NOMO-1 (cell line): ENCODE data around the gene ABHD14A.

Source experiments
- DNase-seq, 2 experiments: peaks; one replicate each; lab custom pipeline; 2025; ENCODE audit not compliant: unreplicated experiment in 2 of 2; lab: John Stamatoyannopoulos, UW

The ABHD14A gene

GRCh38 chr3:52013802-52014598 is 39.1 kb downstream of the ABHD14A start:
- no peak for DNase-seq

- no peak for DNase-seq
Observed at GRCh38 chr3:52014613-52015012, 39.7 kb downstream of the ABHD14A start.

GRCh38 chr3:52015438-52016228 is 40.8 kb downstream of the ABHD14A start:
- no peak for DNase-seq

GRCh38 chr3:52017586-52017985 is 42.7 kb downstream of the ABHD14A start:
- no peak for DNase-seq

GRCh38 chr3:52018319-52019000 is 43.6 kb downstream of the ABHD14A start:
- DNase-seq, result no peak

GRCh38 chr3:52019352-52020080 is 44.7 kb downstream of the ABHD14A start:
- no peak for DNase-seq

- DNase-seq, result no peak
Observed at GRCh38 chr3:52020796-52021195, 45.9 kb downstream of the ABHD14A start.

- DNase-seq, result no peak
Observed at GRCh38 chr3:52021489-52022268, 46.8 kb downstream of the ABHD14A start.

- DNase-seq, result no peak
Observed at GRCh38 chr3:52022323-52023100, 47.6 kb downstream of the ABHD14A start.

GRCh38 chr3:52023101-52023770 is 48.4 kb downstream of the ABHD14A start:
- no peak for DNase-seq

GRCh38 chr3:52023860-52024764 is 49.2 kb downstream of the ABHD14A start:
- DNase-seq, result no peak

GRCh38 chr3:52024765-52025452 is 50.0 kb downstream of the ABHD14A start:
- DNase-seq, result no peak

- DNase-seq, result no peak
Observed at GRCh38 chr3:52025453-52025852, 50.6 kb downstream of the ABHD14A start.

GRCh38 chr3:52026041-52026440 is 51.2 kb downstream of the ABHD14A start:
- DNase-seq, result no peak

- no peak for DNase-seq
Observed at GRCh38 chr3:52028572-52028971, 53.7 kb downstream of the ABHD14A start.

GRCh38 chr3:52029053-52029452 is 54.2 kb downstream of the ABHD14A start:
- no peak for DNase-seq

GRCh38 chr3:52029535-52029934 is 54.7 kb downstream of the ABHD14A start:
- DNase-seq, result no peak
